ENCODE results near the gene TBC1D24. TPM values are rescaled to one million over a fixed set of nuclear protein-coding genes. Genes with fewer than 3 reads are reported as not detected.

Gene TBC1D24
- total RNA-seq, 1 donor = 19.4 TPM

DNA sequence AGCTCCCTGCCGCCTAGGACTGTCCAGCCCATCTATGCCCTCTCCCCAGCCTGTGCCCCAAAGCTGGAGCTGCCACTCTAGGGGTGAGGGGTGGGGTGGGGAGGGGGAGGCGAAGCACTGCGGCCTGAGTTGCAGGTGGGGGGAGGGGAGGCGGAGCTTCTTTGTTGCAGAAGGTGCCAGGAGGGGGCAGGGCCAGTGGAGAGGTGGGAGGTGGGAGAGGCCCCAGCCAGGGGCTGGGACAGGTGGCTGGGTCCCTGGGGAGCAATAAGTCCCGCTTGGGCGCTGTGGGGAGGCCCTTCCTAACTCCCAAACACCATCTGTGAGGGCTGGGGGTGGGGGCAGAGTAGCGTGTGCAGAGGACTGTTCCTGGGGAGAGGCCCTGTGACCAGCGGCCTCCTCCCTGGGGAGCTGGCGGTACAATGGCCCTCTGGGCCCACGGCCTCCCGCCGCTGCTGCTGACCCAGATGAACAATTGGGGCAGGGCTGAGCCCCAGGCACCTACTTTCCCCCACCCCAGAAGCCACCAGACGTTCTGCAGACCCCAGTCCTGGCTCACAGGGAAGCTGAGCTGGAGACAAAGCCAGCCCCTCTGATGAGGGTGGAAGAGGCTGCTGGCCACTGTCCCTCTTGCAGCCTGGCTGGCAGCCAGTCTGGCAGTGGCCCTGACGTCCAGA, 6.1 kb upstream of the TBC1D24 start:
- peak overlapping the region; percentile 57 for H3K4me3 ChIP-seq (ENCODE audit: low read depth, low read length)
- no peak for DNase-seq (ENCODE audit: low read depth)
- TF ChIP-seq, protein P1, sequence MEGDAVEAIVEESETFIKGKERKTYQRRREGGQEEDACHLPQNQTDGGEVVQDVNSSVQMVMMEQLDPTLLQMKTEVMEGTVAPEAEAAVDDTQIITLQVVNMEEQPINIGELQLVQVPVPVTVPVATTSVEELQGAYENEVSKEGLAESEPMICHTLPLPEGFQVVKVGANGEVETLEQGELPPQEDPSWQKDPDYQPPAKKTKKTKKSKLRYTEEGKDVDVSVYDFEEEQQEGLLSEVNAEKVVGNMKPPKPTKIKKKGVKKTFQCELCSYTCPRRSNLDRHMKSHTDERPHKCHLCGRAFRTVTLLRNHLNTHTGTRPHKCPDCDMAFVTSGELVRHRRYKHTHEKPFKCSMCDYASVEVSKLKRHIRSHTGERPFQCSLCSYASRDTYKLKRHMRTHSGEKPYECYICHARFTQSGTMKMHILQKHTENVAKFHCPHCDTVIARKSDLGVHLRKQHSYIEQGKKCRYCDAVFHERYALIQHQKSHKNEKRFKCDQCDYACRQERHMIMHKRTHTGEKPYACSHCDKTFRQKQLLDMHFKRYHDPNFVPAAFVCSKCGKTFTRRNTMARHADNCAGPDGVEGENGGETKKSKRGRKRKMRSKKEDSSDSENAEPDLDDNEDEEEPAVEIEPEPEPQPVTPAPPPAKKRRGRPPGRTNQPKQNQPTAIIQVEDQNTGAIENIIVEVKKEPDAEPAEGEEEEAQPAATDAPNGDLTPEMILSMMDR (IDR thresholded peaks at IDR 0.05; ENCODE audit: insufficient read depth, low read depth, low read length) = no peak

DNA sequence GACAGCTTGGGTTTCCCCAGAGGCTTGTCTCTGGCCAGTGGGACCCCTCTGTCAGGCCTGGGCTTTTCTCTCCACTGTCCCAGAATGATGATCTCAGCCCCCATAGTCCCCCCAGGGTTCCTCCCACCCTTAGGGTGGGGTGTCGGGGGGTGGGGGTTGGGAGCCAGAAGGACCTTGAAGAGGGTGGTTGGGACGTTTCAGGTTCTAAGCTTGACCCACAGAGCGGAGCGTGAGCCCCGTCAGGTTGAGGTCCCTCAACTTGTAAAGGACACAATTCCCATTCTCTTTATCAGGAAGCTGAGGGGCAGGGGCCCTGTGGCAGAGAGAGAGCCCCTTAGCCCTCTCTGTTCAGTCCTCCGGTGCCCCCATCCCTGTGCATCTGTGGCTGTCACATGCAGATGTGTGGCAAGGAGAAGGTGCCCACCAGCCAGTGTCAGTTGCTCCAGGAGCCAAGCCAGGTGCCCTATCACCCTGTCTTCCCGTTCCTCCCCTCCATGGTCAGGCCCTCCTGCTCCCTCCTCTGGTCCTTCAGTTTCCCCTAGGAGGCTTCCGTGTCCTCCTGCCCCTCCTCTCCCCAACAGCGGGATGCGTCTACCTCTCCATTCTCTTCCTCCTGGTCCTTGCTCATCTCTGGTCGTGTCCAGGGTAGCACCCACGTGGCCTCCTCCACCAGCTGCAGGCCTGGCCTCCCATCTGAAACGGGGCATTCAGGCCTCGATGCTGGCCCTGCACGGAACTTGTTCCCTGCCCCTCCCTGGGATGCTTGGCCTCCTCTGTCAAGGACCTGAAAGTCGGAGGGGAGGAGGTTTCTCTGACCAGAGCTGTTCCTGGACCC, 5.3 kb upstream of the TBC1D24 start:
- no peak overlapping the region for H3K4me3 ChIP-seq (ENCODE audit: low read depth, low read length)
- TF ChIP-seq, protein P1 (IDR thresholded peaks at IDR 0.05; ENCODE audit: insufficient read depth, low read depth, low read length) = no peak
- no peak for DNase-seq (ENCODE audit: low read depth)

DNA sequence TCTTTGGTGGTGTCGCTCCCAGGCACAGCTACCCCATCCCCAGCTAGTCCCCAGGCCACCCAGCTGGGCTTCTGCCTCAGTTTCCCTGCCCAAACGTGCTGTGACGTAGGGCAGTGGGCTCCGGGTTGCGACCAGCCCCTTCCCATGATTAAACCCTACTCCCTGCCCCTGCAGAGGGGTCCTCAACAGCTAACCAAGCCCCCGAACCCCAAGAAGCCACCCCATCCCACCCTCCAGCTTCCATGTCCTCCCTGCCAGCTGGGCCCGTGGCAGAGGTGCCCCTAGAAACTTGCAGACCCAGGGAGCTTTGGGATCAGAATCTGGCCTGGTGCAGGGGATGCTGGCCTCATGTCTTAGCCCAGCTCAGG, 4.7 kb upstream of the TBC1D24 start:
- TF ChIP-seq, protein P1 (IDR thresholded peaks at IDR 0.05; ENCODE audit: insufficient read depth, low read depth, low read length) = no peak
- DNase-seq (ENCODE audit: low read depth) = no peak

DNA sequence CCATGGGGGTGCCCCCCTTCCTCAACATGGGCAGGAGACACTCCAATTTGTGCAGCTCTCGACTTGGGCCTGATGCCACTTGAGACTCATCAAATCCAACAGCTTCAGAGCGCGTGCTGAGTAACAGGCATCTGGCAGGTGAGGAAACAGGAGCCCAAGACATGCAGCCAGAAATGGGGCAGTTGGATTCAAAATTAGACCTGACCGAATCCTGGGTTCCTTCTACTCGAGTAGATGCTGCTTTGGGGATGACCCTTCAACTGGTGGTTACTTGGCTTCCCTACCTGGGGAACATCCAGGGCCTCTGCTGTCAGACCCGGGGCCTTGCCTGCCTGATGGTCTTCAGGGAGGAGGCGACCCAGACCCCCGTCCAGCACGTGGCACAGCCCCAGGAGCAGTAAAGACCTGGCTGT, 4.3 kb upstream of the TBC1D24 start:
- TF ChIP-seq, protein P1 (IDR thresholded peaks at IDR 0.05; ENCODE audit: insufficient read depth, low read depth, low read length) = no peak
- no peak overlapping the region for H3K4me3 ChIP-seq (ENCODE audit: low read depth, low read length)
- DNase-seq (ENCODE audit: low read depth) = no peak

More for the DNA sequence above, 4.7 kb upstream of the TBC1D24 start:
- H3K4me3 ChIP-seq (ENCODE audit: low read depth, low read length) = no peak overlapping the region

DNA sequence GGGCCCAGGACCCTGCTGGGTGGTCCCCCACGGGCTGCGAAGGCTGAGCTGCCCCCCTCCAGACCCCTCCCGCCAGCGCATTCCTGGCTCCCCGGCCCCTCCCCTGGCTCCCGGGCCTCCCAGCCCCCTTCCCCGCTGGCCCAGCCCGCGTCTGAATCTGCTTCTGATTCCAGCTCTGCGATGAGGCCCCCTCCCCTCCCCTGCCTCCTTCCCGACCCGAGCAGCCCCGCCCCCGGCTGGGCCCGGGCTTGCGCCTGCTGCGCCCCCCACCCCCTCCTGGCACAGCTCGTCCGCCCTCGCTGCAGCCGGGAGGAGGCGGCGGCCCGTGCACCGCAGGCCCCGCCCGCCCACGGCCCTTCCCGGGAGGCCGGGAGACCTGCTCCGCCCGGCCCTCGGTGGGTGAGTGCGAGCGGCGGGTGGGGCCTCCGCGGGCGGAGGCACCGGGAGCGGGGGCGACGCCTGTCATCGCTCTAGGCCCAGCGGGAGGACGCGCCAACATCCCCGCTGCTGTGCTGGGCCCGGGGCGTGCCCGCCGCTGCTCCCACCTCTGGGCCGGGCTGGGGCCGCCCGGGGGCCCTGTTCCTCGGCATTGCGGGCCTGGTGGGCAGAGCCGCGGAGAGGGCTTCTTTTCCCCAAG, 3.8 kb upstream of the TBC1D24 start, which contains the start of gene NTN3:
Gene NTN3, plus strand, starts transcription at position 282 of the 637 bp plus-strand sequence. CDS start 405 bp downstream, outside the sequence.
- DNase-seq (ENCODE audit: low read depth) = no peak
- H3K4me3 ChIP-seq (ENCODE audit: low read depth, low read length) = peak within 1 kb of the TSS; percentile 35
- TF ChIP-seq, protein P1 (IDR thresholded peaks at IDR 0.05; ENCODE audit: insufficient read depth, low read depth, low read length) = no peak

DNA sequence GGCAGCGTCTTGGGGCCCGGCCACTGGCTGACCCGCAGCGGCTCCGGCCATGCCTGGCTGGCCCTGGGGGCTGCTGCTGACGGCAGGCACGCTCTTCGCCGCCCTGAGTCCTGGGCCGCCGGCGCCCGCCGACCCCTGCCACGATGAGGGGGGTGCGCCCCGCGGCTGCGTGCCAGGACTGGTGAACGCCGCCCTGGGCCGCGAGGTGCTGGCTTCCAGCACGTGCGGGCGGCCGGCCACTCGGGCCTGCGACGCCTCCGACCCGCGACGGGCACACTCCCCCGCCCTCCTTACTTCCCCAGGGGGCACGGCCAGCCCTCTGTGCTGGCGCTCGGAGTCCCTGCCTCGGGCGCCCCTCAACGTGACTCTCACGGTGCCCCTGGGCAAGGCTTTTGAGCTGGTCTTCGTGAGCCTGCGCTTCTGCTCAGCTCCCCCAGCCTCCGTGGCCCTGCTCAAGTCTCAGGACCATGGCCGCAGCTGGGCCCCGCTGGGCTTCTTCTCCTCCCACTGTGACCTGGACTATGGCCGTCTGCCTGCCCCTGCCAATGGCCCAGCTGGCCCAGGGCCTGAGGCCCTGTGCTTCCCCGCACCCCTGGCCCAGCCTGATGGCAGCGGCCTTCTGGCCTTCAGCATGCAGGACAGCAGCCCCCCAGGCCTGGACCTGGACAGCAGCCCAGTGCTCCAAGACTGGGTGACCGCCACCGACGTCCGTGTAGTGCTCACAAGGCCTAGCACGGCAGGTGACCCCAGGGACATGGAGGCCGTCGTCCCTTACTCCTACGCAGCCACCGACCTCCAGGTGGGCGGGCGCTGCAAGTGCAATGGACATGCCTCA, 3.1 kb upstream of the TBC1D24 start:
- TF ChIP-seq, protein P1 (IDR thresholded peaks at IDR 0.05; ENCODE audit: insufficient read depth, low read depth, low read length) = no peak
- peak overlapping the region; percentile 35 for H3K4me3 ChIP-seq (ENCODE audit: low read depth, low read length)
- DNase-seq (ENCODE audit: low read depth) = no peak

All from fibroblast of villous mesenchyme (primary cell).